ENCODE data around the gene PIEZO2. TPM values are rescaled to one million over a fixed set of nuclear protein-coding genes. Genes with fewer than 3 reads are reported as not detected.

The PIEZO2 gene
- polyA plus RNA-seq, 1 donor, result 25.1 TPM

DNA sequence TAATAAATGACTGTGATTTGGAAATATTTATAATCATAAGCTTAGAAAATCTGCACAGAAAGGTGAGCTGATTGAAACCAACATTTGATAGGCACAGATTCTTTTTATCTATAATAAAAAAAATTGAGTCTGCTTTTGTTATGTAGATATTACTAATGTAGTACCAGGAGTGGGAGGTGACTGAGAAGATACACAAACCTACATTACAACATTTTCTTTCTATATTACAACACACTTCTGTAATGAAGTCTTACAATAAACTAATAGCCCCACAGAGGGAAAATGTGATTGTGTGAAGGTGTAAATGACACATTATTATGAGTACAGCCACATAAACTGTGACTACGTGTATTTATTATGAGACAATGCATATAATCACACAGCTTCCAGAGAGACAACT, 241.6 kb downstream of the PIEZO2 start:
- Histone ChIP-seq H3K27me3 (ENCODE audit: control insufficient read depth, insufficient read depth, low read length) (no peaks in the 10 kb centered on the region), H3K27ac (ENCODE audit: low read length) (no peak overlapping the region), H3K9me3 (ENCODE audit: control insufficient read depth, low read depth, low read length) (no peaks in the 10 kb centered on the region), H3K4me1 (ENCODE audit: control insufficient read depth, insufficient read depth, low read length) (no peaks in the 10 kb centered on the region), H3K4me3 (ENCODE audit: low read length) (no peak overlapping the region), H3K36me3 (ENCODE audit: control insufficient read depth, insufficient read depth, low read length) (peaks cover 5% of the 10 kb centered on the region)
- WGBS (ENCODE audit: insufficient coverage, low lambda C conversion rate), result no CpG with 5 or more reads among the region's 1 CpG
- no peak for DNase-seq

DNA sequence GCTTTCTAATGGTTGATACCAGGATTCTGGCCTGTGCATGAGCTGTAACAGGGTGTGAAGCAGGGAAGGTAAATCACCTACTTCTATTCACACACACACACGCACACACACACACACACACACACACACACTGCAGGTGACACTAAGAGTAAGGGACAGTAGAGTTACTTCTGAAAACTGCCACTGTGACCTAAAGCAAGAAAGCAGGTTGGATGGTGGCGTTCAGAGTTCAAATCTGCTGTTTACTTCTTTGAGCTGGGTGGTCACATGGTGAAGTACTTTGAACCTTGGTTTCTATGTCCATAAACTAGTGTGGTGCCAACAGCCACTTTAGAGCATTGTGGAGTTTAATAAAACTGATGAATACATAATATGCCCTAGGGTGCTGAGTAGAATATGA, 248.0 kb downstream of the PIEZO2 start:
- DNase-seq, result peak; percentile 71 to 83
- Histone ChIP-seq H3K4me1 (ENCODE audit: control insufficient read depth, insufficient read depth, low read length) (peaks cover 11% of the 10 kb centered on the region), H3K36me3 (ENCODE audit: control insufficient read depth, insufficient read depth, low read length) (no peaks in the 10 kb centered on the region), H3K4me3 (ENCODE audit: low read length) (no peak overlapping the region), H3K9me3 (ENCODE audit: control insufficient read depth, low read depth, low read length) (no peaks in the 10 kb centered on the region), H3K27ac (ENCODE audit: low read length) (peak overlapping the region; percentile 67), H3K27me3 (ENCODE audit: control insufficient read depth, insufficient read depth, low read length) (no peaks in the 10 kb centered on the region)
- no CpG with 5 or more reads among the region's 2 CpGs for WGBS (ENCODE audit: insufficient coverage, low lambda C conversion rate)

DNA sequence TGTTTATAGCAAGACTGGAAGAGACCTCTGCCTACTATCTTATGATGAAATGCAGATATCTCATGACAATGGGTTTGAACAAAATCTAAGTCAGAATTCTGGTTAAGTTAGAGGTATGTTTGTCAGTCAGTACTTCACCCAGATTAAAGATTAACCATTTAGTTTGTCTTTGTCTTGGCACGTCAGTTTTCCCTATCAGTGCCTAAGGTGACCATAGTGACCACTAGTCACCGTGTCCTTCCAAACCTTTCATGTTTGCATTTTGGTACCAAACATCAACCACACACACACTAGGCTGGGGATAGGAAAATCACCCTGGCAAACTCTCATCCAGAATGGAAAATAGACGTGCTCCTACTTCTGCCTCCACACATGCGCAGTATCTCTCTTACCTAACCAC, 248.9 kb downstream of the PIEZO2 start:
- peaks cover 11% of the 10 kb centered on the region for H3K4me1 ChIP-seq (ENCODE audit: control insufficient read depth, insufficient read depth, low read length)
- no peaks in the 10 kb centered on the region for H3K27me3 ChIP-seq (ENCODE audit: control insufficient read depth, insufficient read depth, low read length)
- WGBS (ENCODE audit: insufficient coverage, low lambda C conversion rate), result no CpG with 5 or more reads among the region's 4 CpGs
- H3K27ac ChIP-seq (ENCODE audit: low read length), result peak overlapping the region; percentile 67
- no peak overlapping the region for H3K4me3 ChIP-seq (ENCODE audit: low read length)
- H3K36me3 ChIP-seq (ENCODE audit: control insufficient read depth, insufficient read depth, low read length), result peaks cover 2% of the 10 kb centered on the region
- DNase-seq, result no peak
- no peaks in the 10 kb centered on the region for H3K9me3 ChIP-seq (ENCODE audit: control insufficient read depth, low read depth, low read length)

DNA sequence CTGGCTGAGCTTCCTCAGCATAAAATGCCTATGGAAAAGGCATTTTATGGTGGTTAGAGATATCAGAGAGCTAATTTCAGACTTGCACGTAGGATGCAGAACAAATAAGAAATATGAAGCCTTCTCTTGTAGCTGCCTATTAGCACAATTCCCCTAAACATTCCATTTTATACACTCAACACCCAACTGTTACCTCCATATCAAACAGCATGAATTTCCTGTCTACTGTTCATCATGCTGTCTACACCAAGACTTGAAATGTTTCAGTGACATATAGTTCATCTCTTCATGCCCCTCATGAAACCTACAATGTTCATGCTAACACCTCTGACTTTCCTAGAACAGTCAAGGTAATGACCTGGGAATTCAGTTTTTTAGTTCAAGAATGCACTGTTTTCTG, 249.9 kb downstream of the PIEZO2 start:
- Histone ChIP-seq H3K4me1 (ENCODE audit: control insufficient read depth, insufficient read depth, low read length) (peaks cover 11% of the 10 kb centered on the region), H3K27ac (ENCODE audit: low read length) (no peak overlapping the region), H3K36me3 (ENCODE audit: control insufficient read depth, insufficient read depth, low read length) (peaks cover 3% of the 10 kb centered on the region), H3K27me3 (ENCODE audit: control insufficient read depth, insufficient read depth, low read length) (no peaks in the 10 kb centered on the region), H3K4me3 (ENCODE audit: low read length) (no peak overlapping the region), H3K9me3 (ENCODE audit: control insufficient read depth, low read depth, low read length) (no peaks in the 10 kb centered on the region)
- no peak for DNase-seq
- WGBS (ENCODE audit: insufficient coverage, low lambda C conversion rate), result 100% methylated on average over 1 of the region's 1 CpG

DNA sequence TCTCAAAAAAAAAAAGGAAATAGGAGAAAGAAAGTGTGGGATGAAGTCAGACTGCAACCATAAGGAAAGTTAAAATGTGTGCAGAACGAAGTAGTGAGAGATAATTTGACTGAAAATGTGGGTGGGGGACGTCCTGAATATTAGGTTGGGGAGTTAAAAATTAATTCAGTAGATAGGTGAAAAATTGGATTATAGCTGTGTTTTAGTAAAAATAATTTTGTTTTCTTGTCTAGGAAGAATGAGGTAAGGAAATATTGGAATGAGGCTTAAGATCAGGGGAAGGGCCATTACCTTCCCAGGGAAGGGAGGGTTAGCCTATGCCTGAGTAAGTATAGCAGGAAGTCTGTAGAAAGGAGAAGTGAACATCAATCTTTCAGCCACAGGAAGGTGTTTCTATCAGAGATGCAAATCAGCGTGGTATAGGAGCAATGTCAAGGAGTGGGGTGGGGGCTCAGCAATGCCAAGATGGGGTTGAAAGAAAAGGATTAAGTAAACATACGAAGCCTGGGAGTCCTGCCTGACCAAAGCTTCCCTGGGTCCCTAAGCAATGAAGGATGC, 250.9 kb downstream of the PIEZO2 start:
- peaks cover 3% of the 10 kb centered on the region for H3K36me3 ChIP-seq (ENCODE audit: control insufficient read depth, insufficient read depth, low read length)
- WGBS (ENCODE audit: insufficient coverage, low lambda C conversion rate), result 83% methylated on average over 1 of the region's 4 CpGs
- no peaks in the 10 kb centered on the region for H3K9me3 ChIP-seq (ENCODE audit: control insufficient read depth, low read depth, low read length)
- H3K4me3 ChIP-seq (ENCODE audit: low read length), result no peak overlapping the region
- DNase-seq, result no peak
- no peaks in the 10 kb centered on the region for H3K27me3 ChIP-seq (ENCODE audit: control insufficient read depth, insufficient read depth, low read length)
- H3K27ac ChIP-seq (ENCODE audit: low read length), result no peak overlapping the region
- H3K4me1 ChIP-seq (ENCODE audit: control insufficient read depth, insufficient read depth, low read length), result peaks cover 11% of the 10 kb centered on the region

DNA sequence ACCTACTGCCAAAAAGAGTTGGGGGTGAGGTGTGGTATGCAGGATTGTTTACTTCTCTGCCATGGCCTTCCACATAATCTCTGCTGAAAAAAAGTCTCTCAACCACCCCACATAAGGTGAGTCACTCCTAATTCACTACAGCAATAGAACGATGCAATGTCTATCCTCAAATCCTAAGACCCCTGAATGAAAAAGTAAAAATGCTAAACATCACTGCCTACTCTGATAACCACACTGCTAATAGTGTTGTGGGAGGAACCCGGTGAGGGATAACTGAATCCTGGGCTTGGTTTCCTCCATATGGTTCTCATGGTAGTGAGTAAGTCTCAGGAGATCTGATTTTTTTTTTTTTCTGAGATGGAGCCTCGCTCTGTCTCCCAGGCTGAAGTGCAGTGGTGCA, 252.5 kb downstream of the PIEZO2 start:
- no peak overlapping the region for H3K4me3 ChIP-seq (ENCODE audit: low read length)
- H3K9me3 ChIP-seq (ENCODE audit: control insufficient read depth, low read depth, low read length), result no peaks in the 10 kb centered on the region
- WGBS (ENCODE audit: insufficient coverage, low lambda C conversion rate), result no CpG with 5 or more reads among the region's 3 CpGs
- H3K4me1 ChIP-seq (ENCODE audit: control insufficient read depth, insufficient read depth, low read length), result peaks cover 11% of the 10 kb centered on the region
- no peak overlapping the region for H3K27ac ChIP-seq (ENCODE audit: low read length)
- no peaks in the 10 kb centered on the region for H3K27me3 ChIP-seq (ENCODE audit: control insufficient read depth, insufficient read depth, low read length)
- H3K36me3 ChIP-seq (ENCODE audit: control insufficient read depth, insufficient read depth, low read length), result peaks cover 3% of the 10 kb centered on the region
- no peak for DNase-seq

DNA sequence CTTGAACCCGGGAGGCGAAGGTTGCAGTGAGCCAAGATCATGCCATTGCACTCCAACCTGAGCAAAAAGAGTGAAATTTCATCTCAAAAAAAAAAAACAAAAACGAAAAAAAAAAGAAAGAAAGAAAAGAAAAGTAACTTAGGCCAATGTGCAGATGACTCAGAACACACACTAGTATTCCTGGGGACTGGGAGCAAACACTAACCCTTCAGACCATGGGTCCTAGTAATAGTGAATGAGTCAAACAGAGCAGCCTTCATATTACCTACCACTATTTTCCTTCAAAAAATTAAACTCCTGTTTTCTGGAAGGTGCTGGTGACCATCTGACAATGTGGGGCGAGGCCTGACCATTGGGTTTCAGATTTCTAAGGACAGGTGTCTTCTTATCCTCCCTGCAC, 253.4 kb downstream of the PIEZO2 start:
- Histone ChIP-seq H3K27me3 (ENCODE audit: control insufficient read depth, insufficient read depth, low read length) (no peaks in the 10 kb centered on the region), H3K9me3 (ENCODE audit: control insufficient read depth, low read depth, low read length) (no peaks in the 10 kb centered on the region), H3K4me3 (ENCODE audit: low read length) (no peak overlapping the region), H3K36me3 (ENCODE audit: control insufficient read depth, insufficient read depth, low read length) (peaks cover 3% of the 10 kb centered on the region), H3K27ac (ENCODE audit: low read length) (no peak overlapping the region), H3K4me1 (ENCODE audit: control insufficient read depth, insufficient read depth, low read length) (peaks cover 8% of the 10 kb centered on the region)
- no peak for DNase-seq
- 83% methylated on average over 1 of the region's 4 CpGs for WGBS (ENCODE audit: insufficient coverage, low lambda C conversion rate)

DNA sequence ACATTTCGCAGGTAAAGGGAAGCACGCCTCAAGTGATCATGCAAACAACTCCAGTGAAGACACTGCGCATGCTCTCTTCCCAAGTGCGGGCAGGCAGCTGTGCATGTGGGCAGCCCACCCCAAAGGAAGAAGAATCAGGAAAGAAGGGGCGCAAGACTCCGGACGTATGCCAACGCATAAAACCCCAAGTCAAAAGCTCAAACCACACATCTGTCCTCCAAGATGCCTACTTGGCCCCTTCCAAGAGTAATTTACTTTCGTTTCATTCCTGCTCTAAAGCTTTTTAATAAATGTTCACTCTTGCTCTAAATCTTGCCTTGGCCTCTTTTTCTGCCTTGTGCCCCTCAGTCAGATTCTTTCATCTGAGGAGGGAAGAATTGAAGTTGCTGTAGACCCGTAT, 254.9 kb downstream of the PIEZO2 start:
- no peak for DNase-seq
- Histone ChIP-seq H3K27me3 (ENCODE audit: control insufficient read depth, insufficient read depth, low read length) (no peaks in the 10 kb centered on the region), H3K36me3 (ENCODE audit: control insufficient read depth, insufficient read depth, low read length) (peaks cover 9% of the 10 kb centered on the region), H3K9me3 (ENCODE audit: control insufficient read depth, low read depth, low read length) (no peaks in the 10 kb centered on the region), H3K4me1 (ENCODE audit: control insufficient read depth, insufficient read depth, low read length) (no peaks in the 10 kb centered on the region), H3K27ac (ENCODE audit: low read length) (no peak overlapping the region), H3K4me3 (ENCODE audit: low read length) (no peak overlapping the region)
- 100% methylated on average over 1 of the region's 10 CpGs for WGBS (ENCODE audit: insufficient coverage, low lambda C conversion rate)

DNA sequence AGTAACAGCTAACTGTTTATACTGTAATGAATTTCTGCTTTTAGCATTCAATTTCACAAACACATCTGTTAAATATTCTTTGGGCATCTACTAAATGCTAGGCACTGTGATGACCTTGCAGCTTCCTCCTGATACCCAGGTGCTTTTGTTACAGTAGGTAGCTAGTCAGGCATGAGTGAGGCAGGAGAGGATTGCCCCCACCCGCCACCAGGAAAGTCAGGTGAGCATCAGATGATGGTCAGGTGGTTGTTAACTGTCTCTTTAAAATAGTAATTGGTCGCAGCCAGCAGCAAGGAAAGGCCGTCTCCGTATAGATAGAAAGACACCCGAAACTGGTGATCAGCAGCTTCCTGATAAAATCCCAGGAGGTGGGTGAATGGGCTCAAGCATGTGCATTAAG, 255.6 kb downstream of the PIEZO2 start:
- Histone ChIP-seq H3K27me3 (ENCODE audit: control insufficient read depth, insufficient read depth, low read length) (no peaks in the 10 kb centered on the region), H3K27ac (ENCODE audit: low read length) (no peak overlapping the region), H3K4me3 (ENCODE audit: low read length) (no peak overlapping the region), H3K36me3 (ENCODE audit: control insufficient read depth, insufficient read depth, low read length) (peaks cover 9% of the 10 kb centered on the region), H3K4me1 (ENCODE audit: control insufficient read depth, insufficient read depth, low read length) (no peaks in the 10 kb centered on the region), H3K9me3 (ENCODE audit: control insufficient read depth, low read depth, low read length) (no peaks in the 10 kb centered on the region)
- no CpG with 5 or more reads among the region's 5 CpGs for WGBS (ENCODE audit: insufficient coverage, low lambda C conversion rate)
- DNase-seq, result no peak

DNA sequence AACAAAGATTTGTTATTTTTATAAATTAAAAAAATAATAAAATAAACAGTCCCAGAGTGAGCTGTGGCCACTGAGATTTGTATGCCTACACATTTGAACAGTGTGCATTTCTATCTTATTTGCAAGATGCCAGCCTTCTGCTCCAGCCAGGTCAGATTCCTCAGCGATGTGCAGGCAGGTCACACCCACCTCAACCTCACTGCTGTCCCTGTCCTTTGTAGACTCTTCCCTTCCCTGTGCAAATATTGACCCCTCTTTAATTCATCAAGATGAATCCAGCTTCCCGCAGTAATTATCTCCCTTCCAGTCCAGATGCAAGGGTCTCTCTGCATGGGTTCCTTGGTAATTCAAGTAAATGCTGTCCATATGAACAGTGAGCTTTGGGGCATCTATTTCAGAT, 256.2 kb downstream of the PIEZO2 start:
- no peaks in the 10 kb centered on the region for H3K4me1 ChIP-seq (ENCODE audit: control insufficient read depth, insufficient read depth, low read length)
- no peaks in the 10 kb centered on the region for H3K27me3 ChIP-seq (ENCODE audit: control insufficient read depth, insufficient read depth, low read length)
- no peaks in the 10 kb centered on the region for H3K9me3 ChIP-seq (ENCODE audit: control insufficient read depth, low read depth, low read length)
- DNase-seq, result no peak
- WGBS (ENCODE audit: insufficient coverage, low lambda C conversion rate), result 0% methylated on average over 1 of the region's 2 CpGs
- no peak overlapping the region for H3K27ac ChIP-seq (ENCODE audit: low read length)
- H3K4me3 ChIP-seq (ENCODE audit: low read length), result no peak overlapping the region
- peaks cover 9% of the 10 kb centered on the region for H3K36me3 ChIP-seq (ENCODE audit: control insufficient read depth, insufficient read depth, low read length)

DNA sequence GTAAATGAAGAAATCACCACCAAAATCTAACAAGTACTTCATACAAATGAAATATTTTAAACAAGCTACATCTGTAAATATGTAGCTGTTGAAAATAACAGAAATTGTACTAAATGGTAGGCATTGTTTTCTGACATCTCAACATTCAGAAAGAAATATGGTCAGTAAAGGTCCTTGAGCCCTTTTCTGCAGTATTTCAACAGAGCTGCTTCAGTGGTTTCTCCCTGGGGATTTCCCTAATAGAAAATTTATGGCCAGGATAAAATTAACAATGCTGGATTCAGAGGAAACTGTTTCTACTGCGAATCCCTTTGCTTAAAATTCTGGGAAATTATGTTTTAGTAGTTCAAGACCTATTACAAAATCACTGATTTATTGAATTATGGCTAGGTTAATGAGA, 256.6 kb downstream of the PIEZO2 start:
- Histone ChIP-seq H3K36me3 (ENCODE audit: control insufficient read depth, insufficient read depth, low read length) (peaks cover 9% of the 10 kb centered on the region), H3K9me3 (ENCODE audit: control insufficient read depth, low read depth, low read length) (no peaks in the 10 kb centered on the region), H3K27ac (ENCODE audit: low read length) (no peak overlapping the region), H3K4me3 (ENCODE audit: low read length) (no peak overlapping the region), H3K4me1 (ENCODE audit: control insufficient read depth, insufficient read depth, low read length) (no peaks in the 10 kb centered on the region), H3K27me3 (ENCODE audit: control insufficient read depth, insufficient read depth, low read length) (no peaks in the 10 kb centered on the region)
- no peak for DNase-seq
- no CpG with 5 or more reads among the region's 1 CpG for WGBS (ENCODE audit: insufficient coverage, low lambda C conversion rate)
